ENCODE measurements around the gene MERTK. TPM values are rescaled to one million over a fixed set of nuclear protein-coding genes. Genes with fewer than 3 reads are reported as not detected.

The MERTK gene
- polyA plus RNA-seq, 1 experiment, result 0.07 TPM

GRCh38 chr2:112027767-112028166 is 129.4 kb downstream of the MERTK start:
- no peaks in the 10 kb centered on the region for H3K36me3 ChIP-seq (ENCODE audit: control insufficient read depth, insufficient read depth, low read length)
- TF ChIP-seq CTCF (IDR thresholded peaks at IDR 0.05; ENCODE audit: insufficient read depth, low read depth, low read length), result no peak
- no peak overlapping the region for H3K4me3 ChIP-seq (ENCODE audit: low read depth, low read length)
- H3K27me3 ChIP-seq (ENCODE audit: control insufficient read depth, insufficient read depth, low read length), result peaks cover 3% of the 10 kb centered on the region; the same call in 1 of the 2 replicates
- DNase-seq (ENCODE audit: low read depth), result no peak
- POLR2A ChIA-PET, result no interaction called here
- CTCF ChIA-PET, result no interaction called here

- Histone ChIP-seq H3K36me3 (ENCODE audit: control insufficient read depth, insufficient read depth, low read length) (no peaks in the 10 kb centered on the region), H3K27me3 (ENCODE audit: control insufficient read depth, insufficient read depth, low read length) (peaks cover 3% of the 10 kb centered on the region; the same call in 1 of the 2 replicates), H3K4me3 (ENCODE audit: low read depth, low read length) (no peak overlapping the region)
- DNase-seq (ENCODE audit: low read depth), result no peak
- POLR2A ChIA-PET, result no interaction called here
- TF ChIP-seq CTCF (IDR thresholded peaks at IDR 0.05; ENCODE audit: insufficient read depth, low read depth, low read length), result no peak
- CTCF ChIA-PET, result no interaction called here
These were observed 130.8 kb downstream of the MERTK start for GRCh38 chr2:112029164-112029563.

- H3K27me3 ChIP-seq (ENCODE audit: control insufficient read depth, insufficient read depth, low read length), result peaks cover 2% of the 10 kb centered on the region; the same call in 1 of the 2 replicates
- TF ChIP-seq CTCF (IDR thresholded peaks at IDR 0.05; ENCODE audit: insufficient read depth, low read depth, low read length), result no peak
- POLR2A ChIA-PET, result no interaction called here
- no peak overlapping the region for H3K4me3 ChIP-seq (ENCODE audit: low read depth, low read length)
- no peak for DNase-seq (ENCODE audit: low read depth)
- no peaks in the 10 kb centered on the region for H3K36me3 ChIP-seq (ENCODE audit: control insufficient read depth, insufficient read depth, low read length)
- CTCF ChIA-PET, result no interaction called here
These were observed 133.2 kb downstream of the MERTK start for GRCh38 chr2:112031473-112032223.

- Histone ChIP-seq H3K36me3 (ENCODE audit: control insufficient read depth, insufficient read depth, low read length) (no peaks in the 10 kb centered on the region), H3K27me3 (ENCODE audit: control insufficient read depth, insufficient read depth, low read length) (peaks cover 2% of the 10 kb centered on the region; the same call in 1 of the 2 replicates), H3K4me3 (ENCODE audit: low read depth, low read length) (no peak overlapping the region)
- ChIA-PET POLR2A (no interaction called here), CTCF (no interaction called here)
- TF ChIP-seq CTCF (IDR thresholded peaks at IDR 0.05; ENCODE audit: insufficient read depth, low read depth, low read length), result no peak
- DNase-seq (ENCODE audit: low read depth), result no peak
These were observed 133.8 kb downstream of the MERTK start for GRCh38 chr2:112032224-112032586.

- Histone ChIP-seq H3K36me3 (ENCODE audit: control insufficient read depth, insufficient read depth, low read length) (no peaks in the 10 kb centered on the region), H3K27me3 (ENCODE audit: control insufficient read depth, insufficient read depth, low read length) (no peaks in the 10 kb centered on the region; the same call in 1 of the 2 replicates), H3K4me3 (ENCODE audit: low read depth, low read length) (no peak overlapping the region)
- ChIA-PET CTCF (no interaction called here), POLR2A (no interaction called here)
- TF ChIP-seq CTCF (IDR thresholded peaks at IDR 0.05; ENCODE audit: insufficient read depth, low read depth, low read length), result no peak
- DNase-seq (ENCODE audit: low read depth), result no peak
These were observed 134.5 kb downstream of the MERTK start for GRCh38 chr2:112032689-112033465.

All from BJ (cell line).